Vagina (tissue), 2 donors: ENCODE data around the gene ATP6V1G2. TPM values are rescaled to one million over a fixed set of nuclear protein-coding genes. Genes with fewer than 3 reads are reported as not detected.

Experiments used
- DNase-seq, 2 donors: peaks; one replicate each; pipeline ENCODE4 v3.0.0-alpha.2; 2017; ENCODE audit errors: extremely low spot score in 2 of 2
- H3K27ac ChIP-seq: fragments of 200-600 bp; sonication (generic); one replicate; pipeline ENCODE4 v1.5.1; 2019
- H3K27me3 ChIP-seq: fragments of 200-600 bp; sonication (generic); one replicate; pipeline ENCODE4 v1.5.1; 2019
- H3K36me3 ChIP-seq, 2 donors: fragments of 200-600 bp; sonication (generic); one replicate each; pipeline ENCODE4 v1.5.1; 2017 to 2019
- H3K4me1 ChIP-seq: fragments of 200-600 bp; sonication (generic); one replicate; pipeline ENCODE4 v1.5.1; 2019
- H3K4me3 ChIP-seq, 2 donors: fragments of 200-600 bp; sonication (generic); 1 replicate in 1 of 2; 2 replicates in 1 of 2; pipeline ENCODE4 v1.5.1; 2016 to 2019
- H3K9me3 ChIP-seq: fragments of 200-600 bp; sonication (generic); one replicate; pipeline ENCODE4 v1.5.1; 2019
- POLR2A ChIP-seq, 2 donors: fragments of 450-650 bp; IDR thresholded peaks; one replicate each; pipeline ENCODE4 v1.6.1; 2017; ENCODE audit warnings: antibody characterized with exemption in 2 of 2, mild to moderate bottlenecking in 2 of 2, moderate library complexity in 2 of 2
- POLR2AphosphoS5 ChIP-seq, 2 donors: sonication (generic); formaldehyde crosslinking; IDR thresholded peaks; one replicate each; pipeline ENCODE4 v1.9.0; 2017; ENCODE audit warnings: antibody characterized with exemption in 2 of 2, mild to moderate bottlenecking in 2 of 2, low read depth in 1 of 2; ENCODE audit not compliant: insufficient read depth in 1 of 2
- intact Hi-C: fragments of 100-400 bp; cut with DNase I; formaldehyde crosslinking; loops from one replicate; pipeline ENCODE4 v1.15.1; 2023
- total RNA-seq: library from RNA; depleted of rRNA; stranded (reverse); fragments of >200 nt; gene quantifications from one replicate; pipeline ENCODE4 v1.2.3, GENCODE V29; 2016
- TF ChIP-seq, protein P1 (sequence below), 3 experiments: fragments of 450-650 bp in 2 of 3; fragments of 200-600 bp in 1 of 3; sonication (generic) in 1 of 3; IDR thresholded peaks; one replicate each; pipeline ENCODE4 v1.5.1; 2017 to 2019; ENCODE audit warnings: antibody characterized with exemption in 3 of 3, mild to moderate bottlenecking in 2 of 3, moderate library complexity in 2 of 3

The ATP6V1G2 gene
- total RNA-seq, 1 donor from 2014 or later, result 5.4 TPM

DNA sequence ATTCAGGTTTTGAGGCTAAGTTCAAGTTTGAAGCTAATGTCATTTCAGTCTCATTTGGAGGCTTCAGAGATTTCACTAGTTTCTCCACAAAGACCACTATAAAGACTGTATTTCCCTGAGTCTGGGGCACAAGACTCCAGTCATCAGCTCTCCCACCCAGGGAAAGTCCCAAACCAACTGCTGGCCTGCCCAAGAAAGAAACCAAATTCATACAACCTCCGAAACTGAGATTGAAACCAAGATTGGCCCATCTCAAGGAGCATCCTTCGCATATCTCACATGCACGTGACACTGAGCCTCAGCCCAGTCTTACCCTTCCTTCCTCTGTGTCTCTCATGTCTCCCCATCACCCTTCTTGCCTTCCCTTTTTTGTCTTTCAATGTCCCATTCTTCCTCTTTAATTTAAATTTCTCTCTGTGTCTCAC lies 22.1 kb upstream of the ATP6V1G2 start:
- H3K9me3 ChIP-seq, result no peaks in the 10 kb centered on the region
- DNase-seq, result no peak
- no peak overlapping the region for H3K27ac ChIP-seq
- intact Hi-C loops, result no loop called here
- no peaks in the 10 kb centered on the region for H3K4me1 ChIP-seq
- H3K4me3 ChIP-seq, result no peak overlapping the region
- H3K27me3 ChIP-seq, result no peaks in the 10 kb centered on the region
- TF ChIP-seq POLR2A (IDR thresholded peaks at IDR 0.05), result no peak
- TF ChIP-seq POLR2AphosphoS5 (IDR thresholded peaks at IDR 0.05; ENCODE audit: insufficient read depth in 1 of 2, low read depth in 1 of 2), result no peak
- TF ChIP-seq, protein P1, sequence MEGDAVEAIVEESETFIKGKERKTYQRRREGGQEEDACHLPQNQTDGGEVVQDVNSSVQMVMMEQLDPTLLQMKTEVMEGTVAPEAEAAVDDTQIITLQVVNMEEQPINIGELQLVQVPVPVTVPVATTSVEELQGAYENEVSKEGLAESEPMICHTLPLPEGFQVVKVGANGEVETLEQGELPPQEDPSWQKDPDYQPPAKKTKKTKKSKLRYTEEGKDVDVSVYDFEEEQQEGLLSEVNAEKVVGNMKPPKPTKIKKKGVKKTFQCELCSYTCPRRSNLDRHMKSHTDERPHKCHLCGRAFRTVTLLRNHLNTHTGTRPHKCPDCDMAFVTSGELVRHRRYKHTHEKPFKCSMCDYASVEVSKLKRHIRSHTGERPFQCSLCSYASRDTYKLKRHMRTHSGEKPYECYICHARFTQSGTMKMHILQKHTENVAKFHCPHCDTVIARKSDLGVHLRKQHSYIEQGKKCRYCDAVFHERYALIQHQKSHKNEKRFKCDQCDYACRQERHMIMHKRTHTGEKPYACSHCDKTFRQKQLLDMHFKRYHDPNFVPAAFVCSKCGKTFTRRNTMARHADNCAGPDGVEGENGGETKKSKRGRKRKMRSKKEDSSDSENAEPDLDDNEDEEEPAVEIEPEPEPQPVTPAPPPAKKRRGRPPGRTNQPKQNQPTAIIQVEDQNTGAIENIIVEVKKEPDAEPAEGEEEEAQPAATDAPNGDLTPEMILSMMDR (IDR thresholded peaks at IDR 0.05), result no peak
- H3K36me3 ChIP-seq, result no peaks in the 10 kb centered on the region

DNA sequence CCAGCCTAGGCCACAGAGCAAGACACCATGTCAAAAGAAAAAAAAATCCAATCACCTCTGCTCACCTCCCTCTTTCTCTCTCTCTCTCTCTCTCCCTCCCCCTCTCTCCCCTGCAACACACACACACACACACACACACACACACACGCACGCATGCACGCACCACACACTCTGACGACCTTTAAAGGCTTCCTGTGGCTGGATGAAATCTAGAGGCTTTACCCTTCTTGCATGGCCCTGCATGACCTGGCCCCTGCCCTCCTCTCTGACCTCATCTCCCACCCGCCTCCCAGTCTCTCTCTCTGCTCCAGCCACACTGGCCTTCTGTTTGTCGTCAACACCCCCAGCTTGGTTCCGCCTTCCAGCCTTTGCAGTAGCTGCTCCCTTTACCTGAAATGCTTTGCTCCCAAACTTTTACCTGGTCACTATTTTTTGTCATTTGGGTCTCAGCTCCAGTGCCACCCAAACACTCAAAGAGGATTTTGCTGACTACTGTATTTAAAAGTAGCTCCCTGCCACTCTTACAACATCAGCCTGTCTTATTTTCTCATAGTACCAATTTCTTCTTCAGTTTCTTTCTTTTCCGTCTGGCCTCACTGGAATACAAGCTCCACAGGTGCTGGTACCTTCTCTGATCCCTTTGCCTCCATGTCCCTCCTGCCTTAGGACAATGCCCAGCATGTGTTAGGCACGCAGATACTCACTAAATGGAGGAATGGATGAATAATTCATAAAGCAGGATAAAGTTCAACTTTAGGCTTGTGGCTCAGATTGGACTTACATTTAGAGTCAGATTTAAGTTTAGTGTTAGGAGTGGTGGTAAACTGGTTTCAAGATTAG lies 21.3 kb upstream of the ATP6V1G2 start:
- no peak for DNase-seq
- no peak for TF ChIP-seq POLR2A (IDR thresholded peaks at IDR 0.05)
- TF ChIP-seq POLR2AphosphoS5 (IDR thresholded peaks at IDR 0.05; ENCODE audit: insufficient read depth in 1 of 2, low read depth in 1 of 2), result no peak
- TF ChIP-seq, protein P1 (IDR thresholded peaks at IDR 0.05), result no peak
- Histone ChIP-seq H3K36me3 (no peaks in the 10 kb centered on the region), H3K4me1 (no peaks in the 10 kb centered on the region), H3K9me3 (no peaks in the 10 kb centered on the region), H3K4me3 (no peak overlapping the region), H3K27me3 (no peaks in the 10 kb centered on the region), H3K27ac (no peak overlapping the region)
- intact Hi-C loops, result no loop called here

DNA sequence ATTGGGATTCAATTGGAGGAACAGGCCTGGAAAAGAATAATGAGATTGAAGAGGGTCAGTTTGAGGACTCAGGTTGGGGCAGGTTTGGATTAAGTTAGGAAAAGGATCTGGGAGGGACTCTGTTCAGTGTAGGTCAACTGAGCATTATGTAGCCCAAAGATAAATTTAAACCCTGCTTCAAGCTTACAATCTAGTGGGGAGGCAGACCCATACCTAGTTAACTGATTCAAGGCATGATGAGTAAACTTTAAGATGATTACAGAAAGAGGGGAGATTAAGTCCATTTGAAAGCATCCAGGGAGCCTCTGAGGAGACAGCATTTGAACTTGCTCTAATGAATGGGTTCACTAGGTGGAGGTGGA lies 14.3 kb upstream of the ATP6V1G2 start:
- Histone ChIP-seq H3K9me3 (no peaks in the 10 kb centered on the region), H3K4me3 (no peak overlapping the region), H3K27me3 (no peaks in the 10 kb centered on the region), H3K36me3 (peaks cover 0 to 31% of the 10 kb centered on the region in 2 donors), H3K27ac (peak overlapping the region; percentile 18), H3K4me1 (peaks cover 23% of the 10 kb centered on the region)
- intact Hi-C loops, result no loop called here
- DNase-seq, result no peak
- TF ChIP-seq POLR2AphosphoS5 (IDR thresholded peaks at IDR 0.05; ENCODE audit: insufficient read depth in 1 of 2, low read depth in 1 of 2), result no peak
- TF ChIP-seq, protein P1 (IDR thresholded peaks at IDR 0.05), result no peak
- TF ChIP-seq POLR2A (IDR thresholded peaks at IDR 0.05), result no peak

DNA sequence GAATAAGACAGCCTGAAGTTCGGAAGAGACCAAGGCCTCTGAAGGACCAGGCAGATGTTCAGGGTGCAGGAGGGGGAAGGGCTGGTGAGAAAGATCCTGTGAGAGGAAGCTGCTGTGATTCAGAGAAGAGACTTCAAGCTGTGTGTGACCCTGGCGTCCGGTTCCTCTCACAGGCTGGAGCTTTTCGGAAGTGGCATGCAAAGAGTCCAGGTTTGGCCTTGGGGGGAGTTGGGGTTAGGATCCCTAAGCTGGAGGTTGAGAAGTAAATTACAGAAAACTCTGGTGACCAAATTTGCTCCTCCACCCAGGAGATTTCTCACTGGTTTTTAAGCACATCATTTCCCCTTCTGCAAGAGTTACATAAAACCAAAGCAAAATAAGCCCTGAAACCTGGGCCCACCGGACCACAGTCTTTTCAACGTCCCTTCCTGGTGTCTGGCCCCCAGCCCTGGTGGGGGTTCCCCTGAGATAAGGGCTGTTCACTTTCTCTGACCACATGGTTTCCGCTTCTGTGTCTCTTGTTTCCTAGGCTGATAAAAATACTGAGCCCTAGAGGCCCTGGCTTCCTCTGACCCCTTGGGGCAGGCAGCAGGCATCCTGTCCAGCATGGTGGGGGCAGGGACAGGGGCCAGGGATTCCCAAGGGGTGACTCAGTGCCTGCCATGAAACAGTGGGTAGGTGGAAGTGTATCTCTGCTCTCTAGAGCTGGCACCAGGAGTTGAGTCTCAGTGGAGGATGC lies 13.7 kb upstream of the ATP6V1G2 start:
- Histone ChIP-seq H3K9me3 (no peaks in the 10 kb centered on the region), H3K4me3 (no peak overlapping the region), H3K36me3 (peaks cover 0 to 31% of the 10 kb centered on the region in 2 donors), H3K27ac (peak overlapping the region; percentile 18), H3K4me1 (peaks cover 23% of the 10 kb centered on the region), H3K27me3 (no peaks in the 10 kb centered on the region)
- TF ChIP-seq POLR2A (IDR thresholded peaks at IDR 0.05), result no peak
- TF ChIP-seq, protein P1 (IDR thresholded peaks at IDR 0.05), result no peak
- TF ChIP-seq POLR2AphosphoS5 (IDR thresholded peaks at IDR 0.05; ENCODE audit: insufficient read depth in 1 of 2, low read depth in 1 of 2), result peak in 1 of 2 donors; percentile 59
- no peak for DNase-seq
- intact Hi-C loops, result no loop called here

DNA sequence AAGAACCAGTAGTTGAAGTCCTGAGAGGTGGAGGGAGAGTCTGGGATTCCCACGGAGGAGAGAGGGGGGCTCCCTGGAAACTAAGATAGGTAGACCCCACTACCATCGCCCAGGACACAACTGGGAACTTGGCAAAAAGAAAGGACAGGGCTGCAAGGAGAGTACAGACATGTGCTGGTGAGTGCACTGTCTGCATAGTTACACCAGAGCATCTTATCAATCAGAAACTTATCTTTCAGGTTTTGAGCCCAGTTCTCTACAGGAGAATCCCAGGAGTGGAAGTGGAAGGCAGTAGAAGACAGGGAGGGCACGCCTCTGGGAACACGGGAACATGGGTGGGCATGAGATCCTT lies 13.2 kb upstream of the ATP6V1G2 start:
- peak overlapping the region; percentile 18 for H3K27ac ChIP-seq
- intact Hi-C loops, result no loop called here
- no peak overlapping the region for H3K4me3 ChIP-seq
- H3K4me1 ChIP-seq, result peaks cover 23% of the 10 kb centered on the region
- no peak for DNase-seq
- peaks cover 0 to 31% of the 10 kb centered on the region in 2 donors for H3K36me3 ChIP-seq
- no peaks in the 10 kb centered on the region for H3K9me3 ChIP-seq
- H3K27me3 ChIP-seq, result no peaks in the 10 kb centered on the region
- TF ChIP-seq, protein P1 (IDR thresholded peaks at IDR 0.05), result no peak
- TF ChIP-seq POLR2A (IDR thresholded peaks at IDR 0.05) (no peak), POLR2AphosphoS5 (IDR thresholded peaks at IDR 0.05; ENCODE audit: insufficient read depth in 1 of 2, low read depth in 1 of 2) (no peak)
